IPS DF 6.9 (cell line): ENCODE results near the gene DAGLA.

Source experiments
- DNase-seq: peaks from one replicate; pipeline ENCODE4 v3.0.0-alpha.2; 2013; ENCODE audit warnings: low read depth, low spot score
- H3K27ac ChIP-seq: one replicate; pipeline ENCODE4 v1.5.1; 2013; ENCODE audit warnings: low read length, control low read depth
- H3K27me3 ChIP-seq: 2 replicates; pipeline ENCODE4 v1.6.1; 2013; ENCODE audit warnings: mild to moderate bottlenecking, low read length; ENCODE audit not compliant: control insufficient read depth, insufficient read depth
- H3K36me3 ChIP-seq: 2 replicates; pipeline ENCODE4 v1.6.1; 2013; ENCODE audit warnings: low read length; ENCODE audit not compliant: control insufficient read depth, insufficient read depth
- H3K4me1 ChIP-seq: 2 replicates; pipeline ENCODE4 v1.6.1; 2013; ENCODE audit warnings: low read length; ENCODE audit not compliant: control insufficient read depth, insufficient read depth
- H3K4me3 ChIP-seq: 2 replicates; pipeline ENCODE4 v1.5.1; 2013; ENCODE audit warnings: mild to moderate bottlenecking, low read length
- H3K9me3 ChIP-seq: 2 replicates; pipeline ENCODE4 v1.6.1; 2013; ENCODE audit warnings: low read length, inconsistent platforms; ENCODE audit not compliant: control insufficient read depth, insufficient read depth
- WGBS: extraction: QIAGEN DNeasy Blood & Tissue Kit; methylation state at CpG from one replicate; pipeline ENCODE4 v1.1.7; 2013; ENCODE audit warnings: mixed read lengths, missing lambda C conversion rate; ENCODE audit not compliant: insufficient read length, insufficient coverage; 5-methylcytosine and 5-hydroxymethylcytosine counted together

Gene DAGLA

GRCh38 chr11:61716478-61717285 is 36.5 kb downstream of the DAGLA start:
- no peak overlapping the region for H3K4me3 ChIP-seq
- no peak for DNase-seq
- H3K9me3 ChIP-seq = no peaks in the 10 kb centered on the region
- H3K27ac ChIP-seq = no peak overlapping the region
- WGBS = no CpG with 5 or more reads among the region's 13 CpGs
- H3K4me1 ChIP-seq = peaks cover 19% of the 10 kb centered on the region
- no peaks in the 10 kb centered on the region for H3K27me3 ChIP-seq
- H3K36me3 ChIP-seq = peaks cover 4% of the 10 kb centered on the region; the same call in 1 of the 2 replicates

DNA sequence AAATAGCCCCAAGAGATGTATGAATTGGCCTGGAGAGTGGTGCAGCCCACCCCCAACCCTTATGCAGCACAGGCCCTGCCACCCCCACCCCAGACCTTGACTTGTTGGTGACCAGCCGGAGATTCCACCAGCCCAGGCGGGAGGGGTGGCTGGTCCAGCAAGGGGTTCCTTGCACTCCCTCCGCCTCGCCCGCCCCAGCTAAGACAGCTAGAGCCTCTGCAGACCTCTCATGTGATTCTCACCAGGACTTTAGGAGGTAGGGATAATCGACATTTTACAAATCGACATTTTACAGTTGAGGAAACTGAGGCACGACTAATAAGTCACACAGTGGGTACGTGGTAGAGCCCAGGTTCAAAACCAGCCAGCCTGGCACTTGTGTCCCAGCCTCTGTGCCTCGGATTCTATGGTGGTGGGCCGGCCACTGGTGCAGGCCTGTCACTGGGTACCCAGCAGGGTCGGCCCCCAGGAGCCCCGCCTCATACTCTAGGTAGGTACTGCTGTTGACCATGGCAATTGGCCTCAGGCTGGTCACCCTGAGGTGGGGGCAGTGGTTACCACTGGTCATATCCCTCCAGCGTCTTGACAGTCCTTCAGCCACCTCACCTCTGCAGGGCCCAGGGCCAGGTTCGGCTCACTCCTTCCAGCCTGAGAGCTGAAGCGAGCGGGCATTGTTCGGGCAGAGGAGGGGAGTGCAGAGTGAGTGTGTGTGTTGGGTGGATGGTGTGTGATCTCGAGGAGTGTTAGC is 37.3 kb downstream of the DAGLA start:
- H3K36me3 ChIP-seq = peaks cover 4% of the 10 kb centered on the region; the same call in 1 of the 2 replicates
- H3K4me1 ChIP-seq = peaks cover 19% of the 10 kb centered on the region
- H3K27ac ChIP-seq = no peak overlapping the region
- no peaks in the 10 kb centered on the region for H3K27me3 ChIP-seq
- no peaks in the 10 kb centered on the region for H3K9me3 ChIP-seq
- WGBS = no CpG with 5 or more reads among the region's 19 CpGs
- no peak overlapping the region for H3K4me3 ChIP-seq
- DNase-seq = no peak

GRCh38 chr11:61718046-61718531 is 37.9 kb downstream of the DAGLA start:
- WGBS = no CpG with 5 or more reads among the region's 9 CpGs
- no peak overlapping the region; the same call in 1 of the 2 replicates for H3K4me3 ChIP-seq
- DNase-seq = no peak

GRCh38 chr11:61718621-61719302 is 38.6 kb downstream of the DAGLA start:
- no peaks in the 10 kb centered on the region for H3K9me3 ChIP-seq
- peaks cover 19% of the 10 kb centered on the region for H3K4me1 ChIP-seq
- peaks cover 11% of the 10 kb centered on the region for H3K36me3 ChIP-seq
- no peaks in the 10 kb centered on the region for H3K27me3 ChIP-seq
- DNase-seq = no peak
- no CpG with 5 or more reads among the region's 21 CpGs for WGBS
- peak overlapping the region; percentile 36; the same call in 1 of the 2 replicates for H3K4me3 ChIP-seq
- H3K27ac ChIP-seq = no peak overlapping the region

More at GRCh38 chr11:61718046-61718531, 37.9 kb downstream of the DAGLA start:
- Histone ChIP-seq H3K9me3 (no peaks in the 10 kb centered on the region), H3K27ac (no peak overlapping the region), H3K36me3 (peaks cover 8% of the 10 kb centered on the region; the same call in 1 of the 2 replicates), H3K27me3 (no peaks in the 10 kb centered on the region), H3K4me1 (peaks cover 19% of the 10 kb centered on the region)

- Histone ChIP-seq H3K36me3 (peaks cover 18% of the 10 kb centered on the region), H3K4me3 (no peak overlapping the region), H3K4me1 (peaks cover 19% of the 10 kb centered on the region), H3K27me3 (no peaks in the 10 kb centered on the region), H3K27ac (no peak overlapping the region), H3K9me3 (no peaks in the 10 kb centered on the region)
- DNase-seq = no peak
- WGBS = no CpG with 5 or more reads among the region's 12 CpGs
Observed at GRCh38 chr11:61719978-61720377, 39.8 kb downstream of the DAGLA start.

DNA sequence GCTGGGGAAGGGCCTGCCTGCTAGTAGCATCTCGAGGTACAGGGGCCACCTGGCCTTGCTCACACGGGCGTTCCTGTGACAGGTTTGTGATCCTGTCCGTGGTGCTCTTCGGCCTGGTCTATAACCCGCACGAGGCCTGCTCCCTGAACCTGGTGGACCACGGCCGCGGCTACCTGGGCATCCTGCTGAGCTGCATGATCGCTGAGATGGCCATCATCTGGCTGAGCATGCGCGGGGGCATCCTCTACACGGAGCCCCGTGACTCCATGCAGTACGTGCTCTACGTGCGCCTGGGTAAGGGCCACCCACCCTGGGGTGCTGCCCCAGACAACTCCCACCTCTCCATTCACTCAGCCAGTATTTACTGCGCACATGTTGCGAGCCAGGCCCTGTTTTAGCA is 40.4 kb downstream of the DAGLA start:
- H3K36me3 ChIP-seq = peaks cover 18% of the 10 kb centered on the region
- no peaks in the 10 kb centered on the region for H3K27me3 ChIP-seq
- H3K9me3 ChIP-seq = no peaks in the 10 kb centered on the region
- DNase-seq = no peak
- no peak overlapping the region for H3K27ac ChIP-seq
- WGBS = no CpG with 5 or more reads among the region's 20 CpGs
- no peak overlapping the region for H3K4me3 ChIP-seq
- H3K4me1 ChIP-seq = peaks cover 19% of the 10 kb centered on the region

- DNase-seq = no peak
- H3K27ac ChIP-seq = no peak overlapping the region
- H3K9me3 ChIP-seq = no peaks in the 10 kb centered on the region
- no peak overlapping the region for H3K4me3 ChIP-seq
- no peaks in the 10 kb centered on the region for H3K27me3 ChIP-seq
- WGBS = no CpG with 5 or more reads among the region's 9 CpGs
- peaks cover under 1% of the 10 kb centered on the region for H3K4me1 ChIP-seq
- H3K36me3 ChIP-seq = peaks cover 32% of the 10 kb centered on the region
Observed at GRCh38 chr11:61724437-61724836, 44.2 kb downstream of the DAGLA start.

DNA sequence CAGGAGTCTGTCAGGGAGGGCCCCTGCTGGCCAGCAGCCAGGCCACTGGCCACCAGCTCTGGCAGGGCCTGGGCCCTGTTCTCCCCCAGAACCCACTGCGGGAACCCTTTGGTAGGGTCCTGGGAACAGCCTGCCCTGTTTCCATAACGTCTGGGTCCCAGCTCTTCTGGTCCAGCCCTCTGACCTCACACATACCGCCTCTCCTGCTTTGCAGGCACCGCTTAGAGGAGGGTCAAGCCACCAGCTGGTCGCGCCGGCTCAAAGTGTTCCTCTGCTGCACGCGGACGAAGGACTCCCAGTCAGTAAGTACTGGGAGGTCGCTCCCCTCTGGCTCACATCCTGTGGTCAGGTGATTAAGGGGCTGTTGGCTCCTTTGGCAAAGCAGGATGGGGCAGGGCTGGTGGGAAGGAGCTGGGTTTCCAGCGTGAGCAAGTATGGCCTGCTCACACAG is 45.6 kb downstream of the DAGLA start:
- no peaks in the 10 kb centered on the region for H3K27me3 ChIP-seq
- H3K27ac ChIP-seq = no peak overlapping the region
- H3K36me3 ChIP-seq = peaks cover 31% of the 10 kb centered on the region
- WGBS = no CpG with 5 or more reads among the region's 12 CpGs
- no peaks in the 10 kb centered on the region for H3K9me3 ChIP-seq
- H3K4me1 ChIP-seq = no peaks in the 10 kb centered on the region; the same call in 1 of the 2 replicates
- no peak overlapping the region for H3K4me3 ChIP-seq
- DNase-seq = no peak

- Histone ChIP-seq H3K4me1 (no peaks in the 10 kb centered on the region; the same call in 1 of the 2 replicates), H3K27me3 (no peaks in the 10 kb centered on the region), H3K27ac (no peak overlapping the region), H3K4me3 (no peak overlapping the region), H3K36me3 (peaks cover 31% of the 10 kb centered on the region), H3K9me3 (no peaks in the 10 kb centered on the region)
- DNase-seq = no peak
- no CpG with 5 or more reads among the region's 13 CpGs for WGBS
Observed at GRCh38 chr11:61726775-61727174, 46.6 kb downstream of the DAGLA start.

DNA sequence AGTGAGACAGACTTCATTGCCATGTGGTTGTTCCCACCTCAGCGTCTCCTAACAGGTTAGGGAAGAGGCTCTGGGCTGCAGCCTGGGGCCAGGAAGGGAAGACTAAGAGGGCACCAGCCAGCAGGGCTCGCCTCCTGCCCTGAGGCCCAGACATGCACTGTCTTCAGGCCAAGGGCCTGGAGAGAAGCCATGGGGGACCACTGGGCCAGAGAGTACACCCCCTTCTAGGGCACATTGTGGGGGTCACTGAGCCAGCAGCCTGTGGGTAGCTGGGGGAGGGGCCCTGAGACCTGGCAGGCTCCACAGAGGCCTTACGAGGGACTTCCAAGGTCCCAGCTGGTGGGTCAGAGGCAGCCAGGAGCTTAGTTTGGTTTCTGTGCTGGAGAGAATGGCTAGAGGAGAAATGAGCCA is 47.2 kb downstream of the DAGLA start:
- Histone ChIP-seq H3K36me3 (peaks cover 31% of the 10 kb centered on the region), H3K27ac (no peak overlapping the region), H3K4me1 (no peaks in the 10 kb centered on the region; the same call in 1 of the 2 replicates), H3K27me3 (no peaks in the 10 kb centered on the region), H3K9me3 (no peaks in the 10 kb centered on the region), H3K4me3 (no peak overlapping the region)
- DNase-seq = no peak
- WGBS = no CpG with 5 or more reads among the region's 3 CpGs
